H9 (cell line): ENCODE results near the gene ANP32A. TPM values are rescaled to one million over a fixed set of nuclear protein-coding genes. Genes with fewer than 3 reads are reported as not detected.

Source experiments
- DNase-seq: peaks from one replicate; pipeline ENCODE4 v3.0.0-alpha.2; 2017
- H2AFZ ChIP-seq: one replicate; pipeline ENCODE4 v1.6.1; 2013; ENCODE audit warnings: mild to moderate bottlenecking, low read length, control low read depth, moderate library complexity
- H2AK5ac ChIP-seq: 2 replicates; pipeline ENCODE4 v1.6.1; 2013; ENCODE audit warnings: low read length, control low read depth, mixed read lengths; ENCODE audit not compliant: insufficient read length
- H2BK120ac ChIP-seq: one replicate; pipeline ENCODE4 v1.6.1; 2013; ENCODE audit warnings: low read depth, mild to moderate bottlenecking, low read length, control low read depth, inconsistent platforms; ENCODE audit not compliant: poor library complexity, severe bottlenecking
- H2BK12ac ChIP-seq: 2 replicates; pipeline ENCODE4 v1.6.1; 2013; ENCODE audit warnings: low read length, control low read depth, mixed read lengths, low read depth; ENCODE audit not compliant: insufficient read length
- H2BK15ac ChIP-seq: 2 replicates; pipeline ENCODE4 v1.6.1; 2013; ENCODE audit warnings: low read depth, low read length, control low read depth
- H2BK20ac ChIP-seq: one replicate; pipeline ENCODE4 v1.6.1; 2013; ENCODE audit warnings: low read depth, mild to moderate bottlenecking, low read length, control low read depth, inconsistent platforms; ENCODE audit not compliant: poor library complexity, severe bottlenecking
- H2BK5ac ChIP-seq: 2 replicates; pipeline ENCODE4 v1.6.1; 2013; ENCODE audit warnings: low read length, control low read depth, mixed read lengths; ENCODE audit not compliant: insufficient read length
- H3K14ac ChIP-seq: 2 replicates; pipeline ENCODE4 v1.6.1; 2013; ENCODE audit warnings: low read length, control low read depth; ENCODE audit not compliant: insufficient read depth
- H3K18ac ChIP-seq: 2 replicates; pipeline ENCODE4 v1.6.1; 2013; ENCODE audit warnings: low read depth, mild to moderate bottlenecking, mixed read lengths, low read length, control low read depth; ENCODE audit not compliant: insufficient read length
- H3K23ac ChIP-seq: 2 replicates; pipeline ENCODE4 v1.6.1; 2013; ENCODE audit warnings: low read length, control low read depth, mixed read lengths, low read depth; ENCODE audit not compliant: insufficient read length
- H3K23me2 ChIP-seq: 2 replicates; pipeline ENCODE4 v1.6.1; 2013; ENCODE audit warnings: low read depth, mild to moderate bottlenecking, mixed read lengths, low read length, control low read depth; ENCODE audit not compliant: insufficient read length, poor library complexity, severe bottlenecking
- H3K27ac ChIP-seq: 2 replicates; pipeline ENCODE4 v1.5.1; 2013; ENCODE audit warnings: low read length, control low read depth, mixed read lengths, low read depth; ENCODE audit not compliant: insufficient read length
- H3K27me3 ChIP-seq: 2 replicates; pipeline ENCODE4 v1.6.1; 2013; ENCODE audit warnings: low read length, control low read depth, inconsistent platforms; ENCODE audit not compliant: insufficient read depth
- H3K4ac ChIP-seq: 2 replicates; pipeline ENCODE4 v1.6.1; 2013; ENCODE audit warnings: low read depth, mild to moderate bottlenecking, control low read depth, inconsistent platforms, low read length, moderate library complexity
- H3K4me1 ChIP-seq: 2 replicates; pipeline ENCODE4 v1.6.1; 2013; ENCODE audit warnings: low read length, control low read depth, inconsistent platforms; ENCODE audit not compliant: insufficient read depth
- H3K4me2 ChIP-seq: 2 replicates; pipeline ENCODE4 v1.6.1; 2013; ENCODE audit warnings: low read length, control low read depth, mixed read lengths; ENCODE audit not compliant: insufficient read length, insufficient read depth
- H3K56ac ChIP-seq: 2 replicates; pipeline ENCODE4 v1.6.1; 2013; ENCODE audit warnings: low read depth, mild to moderate bottlenecking, mixed read lengths, low read length, control low read depth; ENCODE audit not compliant: insufficient read length
- H3K79me1 ChIP-seq: 2 replicates; pipeline ENCODE4 v1.6.1; 2013; ENCODE audit warnings: low read depth, mild to moderate bottlenecking, moderate library complexity, low read length, control low read depth, inconsistent platforms; ENCODE audit not compliant: insufficient read depth, poor library complexity, severe bottlenecking
- H3K79me2 ChIP-seq: 2 replicates; pipeline ENCODE4 v1.6.1; 2013; ENCODE audit warnings: low read length, control low read depth, inconsistent platforms; ENCODE audit not compliant: insufficient read depth
- H3K9ac ChIP-seq: 2 replicates; pipeline ENCODE4 v1.6.1; 2013; ENCODE audit warnings: low read length, control low read depth, mixed read lengths; ENCODE audit not compliant: insufficient read length; ENCODE audit errors: extremely low read depth
- H3K9me3 ChIP-seq: one replicate; pipeline ENCODE4 v1.6.1; 2013; ENCODE audit warnings: low read depth, low read length, inconsistent platforms; ENCODE audit not compliant: control insufficient read depth
- H3T11ph ChIP-seq: one replicate; pipeline ENCODE4 v1.6.1; 2013; ENCODE audit warnings: mild to moderate bottlenecking, low read length, control low read depth, inconsistent platforms
- H4K20me1 ChIP-seq: one replicate; pipeline ENCODE4 v1.6.1; 2013; ENCODE audit not compliant: control insufficient read depth, insufficient read length, insufficient read depth
- H4K5ac ChIP-seq: 2 replicates; pipeline ENCODE4 v1.6.1; 2013; ENCODE audit warnings: low read depth, mild to moderate bottlenecking, mixed read lengths, low read length, control low read depth; ENCODE audit not compliant: insufficient read length
- H4K8ac ChIP-seq: replicated peaks from 2 replicates; pipeline ENCODE4 v1.6.1; 2013; ENCODE audit warnings: low read length, control low read depth, mixed read lengths, low read depth; ENCODE audit not compliant: insufficient read length
- H4K91ac ChIP-seq: 2 replicates; pipeline ENCODE4 v1.6.1; 2013; ENCODE audit warnings: low read depth, mild to moderate bottlenecking, moderate library complexity, mixed read lengths, low read length, control low read depth; ENCODE audit not compliant: insufficient read length
- H3K27ac Mint-ChIP-seq, 3 experiments: 2 replicates in 2 of 3; 3 replicates in 1 of 3; pipeline ENCODE4 v1.8.0; 2020 to 2021; ENCODE audit warnings: mixed read lengths in 3 of 3, mild to moderate bottlenecking in 1 of 3, moderate library complexity in 1 of 3
- H3K27me3 Mint-ChIP-seq: 2 replicates; pipeline ENCODE4 v1.8.0; 2021; ENCODE audit warnings: low read depth, mild to moderate bottlenecking, moderate library complexity, mixed read lengths
- H3K36me3 Mint-ChIP-seq, 3 experiments: 2 replicates in 2 of 3; 3 replicates in 1 of 3; pipeline ENCODE4 v1.8.0; 2020 to 2021; ENCODE audit warnings: low read depth in 3 of 3, mixed read lengths in 3 of 3; ENCODE audit not compliant: insufficient read depth in 1 of 3
- H3K4me1 Mint-ChIP-seq, 2 experiments: 2 replicates each; pipeline ENCODE4 v1.8.0; 2020; ENCODE audit warnings: mixed read lengths in 2 of 2
- H3K4me3 Mint-ChIP-seq, 2 experiments: 2 replicates in 1 of 2; 3 replicates in 1 of 2; pipeline ENCODE4 v1.8.0; 2020 to 2021; ENCODE audit warnings: mild to moderate bottlenecking in 2 of 2, mixed read lengths in 2 of 2, moderate library complexity in 1 of 2
- H3K9me3 Mint-ChIP-seq, 2 experiments: 2 replicates in 1 of 2; 3 replicates in 1 of 2; pipeline ENCODE4 v1.8.0; 2020; ENCODE audit warnings: mild to moderate bottlenecking in 2 of 2, mixed read lengths in 2 of 2, moderate library complexity in 1 of 2
- WGBS: extraction: QIAGEN DNeasy Blood & Tissue Kit; methylation state at CpG from one replicate; pipeline ENCODE4 v1.1.7; 2013; ENCODE audit warnings: missing lambda C conversion rate, low lambda C conversion rate, mixed read lengths; ENCODE audit not compliant: insufficient read length; ENCODE audit errors: extremely low coverage; 5-methylcytosine and 5-hydroxymethylcytosine counted together
- total RNA-seq: library from RNA; stranded (reverse); gene quantifications from 2 replicates; pipeline ENCODE4 v1.2.1, GENCODE V29; 2021
- TF ChIP-seq, protein P1 (sequence below): fragments of 200-600 bp; sonication (generic); conservative IDR thresholded peaks from 3 replicates; pipeline ENCODE4 v1.8.0; 2021; ENCODE audit warnings: antibody characterized with exemption, mild to moderate bottlenecking

ANP32A gene
- total RNA-seq, 1 experiment from 2014 or later: 318 TPM

DNA sequence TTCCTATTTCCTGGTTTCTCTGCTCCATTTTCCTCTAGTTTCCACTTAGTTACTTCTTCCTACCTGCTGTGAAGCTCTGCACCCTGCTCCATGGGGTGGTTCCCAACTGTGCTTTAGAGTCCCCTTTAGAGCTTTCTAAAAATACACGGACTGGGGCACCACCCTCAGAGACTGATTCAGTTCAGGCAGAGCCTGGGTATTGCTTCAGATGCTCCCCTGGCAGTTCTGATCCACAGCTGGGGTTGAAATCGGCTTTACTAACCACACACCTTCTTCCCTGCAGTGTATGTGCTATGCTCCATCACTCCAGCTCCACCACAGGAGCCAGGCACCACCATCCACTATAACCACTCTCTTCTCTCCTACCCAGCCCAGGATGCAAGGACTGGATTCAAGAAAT is 12.6 kb downstream of the ANP32A start:
- Mint-ChIP-seq H3K36me3 (peaks cover 11 to 42% (median 13%) of the 10 kb centered on the region in 3 experiments; a peak in 6 of 7 replicates), H3K9me3 (no peaks in the 10 kb centered on the region), H3K4me3 (0 out of 5 replicates have a peak overlapping the region, but pooled peaks of 1 of the 2 experiments have one; percentile 18), H3K27me3 (no peaks in the 10 kb centered on the region), H3K4me1 (peaks cover 52 to 59% of the 10 kb centered on the region in 2 experiments), H3K27ac (peak overlapping the region in 2 of 3 experiments; percentile 69 to 71; a peak in 2 of 7 replicates)
- no CpG with 5 or more reads among the region's 2 CpGs for WGBS
- Histone ChIP-seq H3K4me2 (no peak overlapping the region), H4K20me1 (peaks cover 3% of the 10 kb centered on the region), H3K79me2 (peaks cover 68% of the 10 kb centered on the region), H2AK5ac (no peak overlapping the region), H3K18ac (no peak overlapping the region), H3K79me1 (peaks cover 47% of the 10 kb centered on the region), H4K5ac (no peak overlapping the region), H3T11ph (no peak overlapping the region), H3K23ac (no peak overlapping the region), H3K14ac (no peak overlapping the region), H2BK5ac (no peak overlapping the region), H3K4me1 (peaks cover 3% of the 10 kb centered on the region; the same call in 1 of the 2 replicates), H3K9me3 (no peaks in the 10 kb centered on the region), H2AFZ (no peak overlapping the region), H3K23me2 (no peaks in the 10 kb centered on the region), H2BK15ac (no peak overlapping the region), H2BK12ac (no peak overlapping the region), H4K8ac (no peak overlapping the region), H3K4ac (no peak overlapping the region), H4K91ac (no peak overlapping the region), H2BK20ac (no peak overlapping the region), H3K27me3 (no peaks in the 10 kb centered on the region), H3K9ac (no peak overlapping the region), H2BK120ac (no peak overlapping the region), H3K27ac (no peak overlapping the region), H3K56ac (no peak overlapping the region)
- DNase-seq: no peak
- TF ChIP-seq, protein P1, sequence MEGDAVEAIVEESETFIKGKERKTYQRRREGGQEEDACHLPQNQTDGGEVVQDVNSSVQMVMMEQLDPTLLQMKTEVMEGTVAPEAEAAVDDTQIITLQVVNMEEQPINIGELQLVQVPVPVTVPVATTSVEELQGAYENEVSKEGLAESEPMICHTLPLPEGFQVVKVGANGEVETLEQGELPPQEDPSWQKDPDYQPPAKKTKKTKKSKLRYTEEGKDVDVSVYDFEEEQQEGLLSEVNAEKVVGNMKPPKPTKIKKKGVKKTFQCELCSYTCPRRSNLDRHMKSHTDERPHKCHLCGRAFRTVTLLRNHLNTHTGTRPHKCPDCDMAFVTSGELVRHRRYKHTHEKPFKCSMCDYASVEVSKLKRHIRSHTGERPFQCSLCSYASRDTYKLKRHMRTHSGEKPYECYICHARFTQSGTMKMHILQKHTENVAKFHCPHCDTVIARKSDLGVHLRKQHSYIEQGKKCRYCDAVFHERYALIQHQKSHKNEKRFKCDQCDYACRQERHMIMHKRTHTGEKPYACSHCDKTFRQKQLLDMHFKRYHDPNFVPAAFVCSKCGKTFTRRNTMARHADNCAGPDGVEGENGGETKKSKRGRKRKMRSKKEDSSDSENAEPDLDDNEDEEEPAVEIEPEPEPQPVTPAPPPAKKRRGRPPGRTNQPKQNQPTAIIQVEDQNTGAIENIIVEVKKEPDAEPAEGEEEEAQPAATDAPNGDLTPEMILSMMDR: no peak
